ENCODE results near the gene LSM5. TPM values are rescaled to one million over a fixed set of nuclear protein-coding genes. Genes with fewer than 3 reads are reported as not detected.

The LSM5 gene
- total RNA-seq, 1 experiment from 2014 or later: 109 TPM

- Histone ChIP-seq H3K4me1 (ENCODE audit: insufficient read depth, low read length, poor library complexity, severe bottlenecking) (no peaks in the 10 kb centered on the region), H3K27ac (ENCODE audit: low read depth, low read length, poor library complexity, severe bottlenecking) (no peak overlapping the region), H3K4me3 (ENCODE audit: low read depth, low read length, poor library complexity, severe bottlenecking) (no peak overlapping the region), H3K9me3 (ENCODE audit: low read depth, low read length, poor library complexity, severe bottlenecking) (no peaks in the 10 kb centered on the region), H3K36me3 (ENCODE audit: insufficient read depth, low read length, poor library complexity, severe bottlenecking) (no peaks in the 10 kb centered on the region), H3K27me3 (replicated peaks; ENCODE audit: insufficient read depth, low read depth, low read length, poor library complexity) (peaks cover 8% of the 10 kb centered on the region)
- CTCF ChIA-PET: no interaction called here
- no peak for DNase-seq (ENCODE audit: low spot score)
- no peak for TF ChIP-seq CTCF (conservative IDR thresholded peaks at IDR 0.05; ENCODE audit: low read depth, low read length)
- TF ChIP-seq EZH2 (IDR thresholded peaks at IDR 0.05; ENCODE audit: borderline replicate concordance, low read depth, low read length, poor library complexity, severe bottlenecking): no peak
- BruUV-seq (replicated peaks): no TSS peak
- POLR2A ChIA-PET (ENCODE audit: low non-redundant PET): no interaction called here
- intact Hi-C loops (cut with micrococcal nuclease; ENCODE audit: unreplicated experiment): no loop called here
Observed at GRCh38 chr7:32459788-32460187, 30.4 kb downstream of the LSM5 start.

- DNase-seq (ENCODE audit: low spot score): no peak
- intact Hi-C loops (cut with micrococcal nuclease; ENCODE audit: unreplicated experiment): no loop called here
- POLR2A ChIA-PET (ENCODE audit: low non-redundant PET): no interaction called here
Observed at GRCh38 chr7:32458025-32458424, 32.2 kb downstream of the LSM5 start.

GRCh38 chr7:32453341-32454011 is 36.7 kb downstream of the LSM5 start:
- no peaks in the 10 kb centered on the region for H3K4me1 ChIP-seq (ENCODE audit: insufficient read depth, low read length, poor library complexity, severe bottlenecking)
- intact Hi-C loops (cut with micrococcal nuclease; ENCODE audit: unreplicated experiment): no loop called here

More at GRCh38 chr7:32458025-32458424, 32.2 kb downstream of the LSM5 start:
- TF ChIP-seq EZH2 (IDR thresholded peaks at IDR 0.05; ENCODE audit: borderline replicate concordance, low read depth, low read length, poor library complexity, severe bottlenecking) (no peak), CTCF (conservative IDR thresholded peaks at IDR 0.05; ENCODE audit: low read depth, low read length) (no peak)
- peaks cover 18% of the 10 kb centered on the region for H3K27me3 ChIP-seq (replicated peaks; ENCODE audit: insufficient read depth, low read depth, low read length, poor library complexity)
- H3K9me3 ChIP-seq (ENCODE audit: low read depth, low read length, poor library complexity, severe bottlenecking): no peaks in the 10 kb centered on the region
- no peak overlapping the region for H3K27ac ChIP-seq (ENCODE audit: low read depth, low read length, poor library complexity, severe bottlenecking)
- no TSS peak for BruUV-seq (replicated peaks)
- CTCF ChIA-PET: no interaction called here
- H3K4me3 ChIP-seq (ENCODE audit: low read depth, low read length, poor library complexity, severe bottlenecking): no peak overlapping the region
- H3K4me1 ChIP-seq (ENCODE audit: insufficient read depth, low read length, poor library complexity, severe bottlenecking): no peaks in the 10 kb centered on the region
- H3K36me3 ChIP-seq (ENCODE audit: insufficient read depth, low read length, poor library complexity, severe bottlenecking): no peaks in the 10 kb centered on the region

More at GRCh38 chr7:32453341-32454011, 36.7 kb downstream of the LSM5 start:
- Histone ChIP-seq H3K4me3 (ENCODE audit: low read depth, low read length, poor library complexity, severe bottlenecking) (no peak overlapping the region), H3K27me3 (replicated peaks; ENCODE audit: insufficient read depth, low read depth, low read length, poor library complexity) (peaks cover 46% of the 10 kb centered on the region), H3K27ac (ENCODE audit: low read depth, low read length, poor library complexity, severe bottlenecking) (no peak overlapping the region), H3K9me3 (ENCODE audit: low read depth, low read length, poor library complexity, severe bottlenecking) (no peaks in the 10 kb centered on the region), H3K36me3 (ENCODE audit: insufficient read depth, low read length, poor library complexity, severe bottlenecking) (no peaks in the 10 kb centered on the region)
- CTCF ChIA-PET: no interaction called here
- POLR2A ChIA-PET (ENCODE audit: low non-redundant PET): no interaction called here
- no peak for DNase-seq (ENCODE audit: low spot score)
- BruUV-seq (replicated peaks): no TSS peak
- TF ChIP-seq CTCF (conservative IDR thresholded peaks at IDR 0.05; ENCODE audit: low read depth, low read length) (no peak), EZH2 (IDR thresholded peaks at IDR 0.05; ENCODE audit: borderline replicate concordance, low read depth, low read length, poor library complexity, severe bottlenecking) (no peak)
